ENCODE measurements around the gene NKD2. TPM values are rescaled to one million over a fixed set of nuclear protein-coding genes. Genes with fewer than 3 reads are reported as not detected.

The NKD2 gene
- total RNA-seq, 1 experiment from 2014 or later = 0.57 TPM

DNA sequence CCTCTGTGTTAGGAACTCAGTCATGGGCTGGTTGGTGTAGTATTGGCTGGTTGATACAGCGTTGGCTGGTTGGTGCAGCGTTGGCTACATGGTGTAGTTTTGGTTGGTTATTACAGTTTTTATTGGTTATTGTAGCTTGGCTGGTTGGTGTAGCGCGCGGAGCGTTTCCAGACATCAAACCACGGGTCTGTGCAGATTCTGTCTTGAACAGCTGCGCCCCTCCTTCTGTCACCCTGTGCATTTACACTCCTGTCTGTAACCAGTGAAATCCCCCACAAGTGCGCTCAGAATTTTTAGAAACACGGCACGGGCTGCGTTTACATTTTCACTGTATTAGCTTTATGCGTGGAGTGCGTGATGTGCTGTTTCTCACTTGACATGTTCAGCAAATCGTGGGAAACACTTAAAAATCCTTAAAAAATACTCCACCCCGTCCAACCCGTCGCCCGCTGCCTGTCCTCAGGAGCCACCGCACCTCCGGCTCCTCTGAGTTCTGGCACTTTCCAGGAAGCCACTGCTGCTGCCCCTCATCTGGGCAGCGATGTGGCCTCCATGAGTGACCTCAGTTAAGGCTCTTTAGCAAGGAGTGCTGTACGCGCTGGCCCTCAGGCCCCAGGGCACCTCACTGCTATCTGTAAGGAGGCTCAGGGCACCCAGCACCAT is 20.8 kb downstream of the NKD2 start:
- TF ChIP-seq, protein P1, sequence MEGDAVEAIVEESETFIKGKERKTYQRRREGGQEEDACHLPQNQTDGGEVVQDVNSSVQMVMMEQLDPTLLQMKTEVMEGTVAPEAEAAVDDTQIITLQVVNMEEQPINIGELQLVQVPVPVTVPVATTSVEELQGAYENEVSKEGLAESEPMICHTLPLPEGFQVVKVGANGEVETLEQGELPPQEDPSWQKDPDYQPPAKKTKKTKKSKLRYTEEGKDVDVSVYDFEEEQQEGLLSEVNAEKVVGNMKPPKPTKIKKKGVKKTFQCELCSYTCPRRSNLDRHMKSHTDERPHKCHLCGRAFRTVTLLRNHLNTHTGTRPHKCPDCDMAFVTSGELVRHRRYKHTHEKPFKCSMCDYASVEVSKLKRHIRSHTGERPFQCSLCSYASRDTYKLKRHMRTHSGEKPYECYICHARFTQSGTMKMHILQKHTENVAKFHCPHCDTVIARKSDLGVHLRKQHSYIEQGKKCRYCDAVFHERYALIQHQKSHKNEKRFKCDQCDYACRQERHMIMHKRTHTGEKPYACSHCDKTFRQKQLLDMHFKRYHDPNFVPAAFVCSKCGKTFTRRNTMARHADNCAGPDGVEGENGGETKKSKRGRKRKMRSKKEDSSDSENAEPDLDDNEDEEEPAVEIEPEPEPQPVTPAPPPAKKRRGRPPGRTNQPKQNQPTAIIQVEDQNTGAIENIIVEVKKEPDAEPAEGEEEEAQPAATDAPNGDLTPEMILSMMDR (conservative IDR thresholded peaks at IDR 0.05) = no peak
- TF ChIP-seq EZH2 (IDR thresholded peaks at IDR 0.05; ENCODE audit: low read depth) = no peak
- Histone ChIP-seq H3K4me3 (no peak overlapping the region), H3K27me3 (ENCODE audit: insufficient read depth, low read depth) (peaks cover 81% of the 10 kb centered on the region), H3K9me3 (ENCODE audit: insufficient read depth, low read depth) (no peaks in the 10 kb centered on the region), H3K27ac (no peak overlapping the region), H3K36me3 (ENCODE audit: low read depth) (no peaks in the 10 kb centered on the region), H3K79me2 (ENCODE audit: low read depth) (no peaks in the 10 kb centered on the region), H2AFZ (no peak overlapping the region), H3F3A (ENCODE audit: insufficient read depth, low read depth) (no peaks in the 10 kb centered on the region), H3K4me1 (replicated peaks; ENCODE audit: insufficient read depth) (no peaks in the 10 kb centered on the region), H4K20me1 (ENCODE audit: insufficient read depth) (0 out of 2 replicates have a peak, but pooled peaks cover 6% of the 10 kb centered on the region), H3K4me2 (no peak overlapping the region), H3K9me2 (ENCODE audit: insufficient read depth) (no peaks in the 10 kb centered on the region)
- DNase-seq = no peak
- intact Hi-C loops (cut with micrococcal nuclease; ENCODE audit: unreplicated experiment) = no loop called here
- POLR2A ChIA-PET (ENCODE audit: unreplicated experiment) = no interaction called here
- BruUV-seq (replicated peaks) = no TSS peak
- CTCF ChIA-PET = interaction anchor here (0.6 kb wide), 2 partner anchors 129 to 746 kb away, joined by 3 to 5 read pairs; no protein-coding TSS in a partner anchor

DNA sequence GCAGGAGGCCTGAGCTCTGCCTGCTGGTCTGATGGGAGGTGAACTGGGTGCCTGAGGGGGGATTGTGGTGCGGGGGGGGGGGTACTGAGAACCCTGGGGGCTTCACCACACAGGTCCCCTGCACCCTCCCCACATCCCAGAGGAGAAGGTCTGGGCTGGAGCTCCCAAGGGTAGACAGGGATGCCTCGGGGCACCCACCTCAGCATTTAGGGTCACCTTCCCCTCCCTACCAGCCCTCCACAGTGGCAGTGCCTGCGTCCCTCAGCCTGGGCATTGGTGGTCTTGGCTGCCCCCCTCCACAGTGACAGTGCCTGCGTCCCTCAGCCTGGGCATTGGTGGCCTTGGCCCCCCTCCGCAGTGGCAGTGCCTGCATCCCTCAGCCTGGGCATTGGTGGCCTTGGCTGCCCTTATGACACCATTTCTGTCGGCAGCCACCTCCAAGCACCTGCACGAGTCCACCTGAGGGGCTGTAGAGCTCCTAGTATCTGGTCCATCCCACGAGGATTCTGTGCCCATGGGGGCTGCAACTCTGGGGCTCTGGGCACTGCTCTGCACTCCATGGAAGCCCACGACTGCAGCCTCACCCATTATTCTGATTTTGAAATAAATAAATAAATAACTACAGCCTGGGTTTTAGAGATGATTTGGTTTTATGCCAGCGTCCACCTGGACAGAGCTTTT is 21.5 kb downstream of the NKD2 start:
- H3K4me3 ChIP-seq = no peak overlapping the region
- no peaks in the 10 kb centered on the region for H3K9me3 ChIP-seq (ENCODE audit: insufficient read depth, low read depth)
- H3K79me2 ChIP-seq (ENCODE audit: low read depth) = no peaks in the 10 kb centered on the region
- ChIA-PET POLR2A (ENCODE audit: unreplicated experiment) (no interaction called here), CTCF (no interaction called here)
- intact Hi-C loops (cut with micrococcal nuclease; ENCODE audit: unreplicated experiment) = no loop called here
- no peaks in the 10 kb centered on the region for H3K36me3 ChIP-seq (ENCODE audit: low read depth)
- no peaks in the 10 kb centered on the region for H3F3A ChIP-seq (ENCODE audit: insufficient read depth, low read depth)
- H3K9me2 ChIP-seq (ENCODE audit: insufficient read depth) = no peaks in the 10 kb centered on the region
- no peak for DNase-seq
- no peak overlapping the region for H2AFZ ChIP-seq
- TF ChIP-seq, protein P1 (conservative IDR thresholded peaks at IDR 0.05) = no peak
- H3K4me2 ChIP-seq = no peak overlapping the region
- H3K4me1 ChIP-seq (replicated peaks; ENCODE audit: insufficient read depth) = no peaks in the 10 kb centered on the region
- no TSS peak for BruUV-seq (replicated peaks)
- no peak overlapping the region for H3K27ac ChIP-seq
- peaks cover 86% of the 10 kb centered on the region for H3K27me3 ChIP-seq (ENCODE audit: insufficient read depth, low read depth)
- H4K20me1 ChIP-seq (ENCODE audit: insufficient read depth) = 0 out of 2 replicates have a peak, but pooled peaks cover 6% of the 10 kb centered on the region

DNA sequence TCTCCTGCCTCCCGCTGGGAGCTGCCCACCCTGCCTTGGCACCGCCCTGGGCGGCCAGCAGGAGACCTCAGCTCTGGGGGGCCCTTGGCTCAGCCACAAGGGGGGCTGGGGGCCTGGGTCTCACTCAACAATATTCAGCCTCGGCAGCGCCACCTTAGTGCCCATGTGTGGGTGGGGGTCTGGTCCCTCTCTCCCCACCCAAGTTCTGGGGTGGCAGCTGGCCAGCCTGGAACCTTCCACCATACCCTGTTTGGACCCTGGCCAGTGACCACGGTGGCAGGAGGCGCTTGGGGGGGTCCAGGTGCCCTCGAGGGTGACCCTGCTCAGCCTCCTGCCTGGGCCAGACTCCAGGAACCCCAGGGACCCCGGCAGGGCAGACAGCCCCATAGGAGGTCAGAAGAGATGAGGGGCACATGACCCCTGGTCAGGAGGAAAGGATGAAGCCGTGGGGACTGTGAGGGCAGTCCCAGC is 22.2 kb downstream of the NKD2 start:
- no peak for DNase-seq
- no peaks in the 10 kb centered on the region for H3K79me2 ChIP-seq (ENCODE audit: low read depth)
- intact Hi-C loops (cut with micrococcal nuclease; ENCODE audit: unreplicated experiment) = no loop called here
- 0 out of 2 replicates have a peak, but pooled peaks cover 6% of the 10 kb centered on the region for H4K20me1 ChIP-seq (ENCODE audit: insufficient read depth)
- H3K27me3 ChIP-seq (ENCODE audit: insufficient read depth, low read depth) = peaks cover 86% of the 10 kb centered on the region
- H3K4me2 ChIP-seq = no peak overlapping the region
- no peak overlapping the region for H3K4me3 ChIP-seq
- H3K27ac ChIP-seq = no peak overlapping the region
- H3F3A ChIP-seq (ENCODE audit: insufficient read depth, low read depth) = no peaks in the 10 kb centered on the region
- H3K4me1 ChIP-seq (replicated peaks; ENCODE audit: insufficient read depth) = no peaks in the 10 kb centered on the region
- H2AFZ ChIP-seq = no peak overlapping the region
- H3K9me2 ChIP-seq (ENCODE audit: insufficient read depth) = no peaks in the 10 kb centered on the region
- no peaks in the 10 kb centered on the region for H3K9me3 ChIP-seq (ENCODE audit: insufficient read depth, low read depth)
- no peaks in the 10 kb centered on the region for H3K36me3 ChIP-seq (ENCODE audit: low read depth)
- CTCF ChIA-PET = no interaction called here
- POLR2A ChIA-PET (ENCODE audit: unreplicated experiment) = no interaction called here
- no peak for TF ChIP-seq EZH2 (IDR thresholded peaks at IDR 0.05; ENCODE audit: low read depth)
- TF ChIP-seq, protein P1 (conservative IDR thresholded peaks at IDR 0.05) = no peak
- BruUV-seq (replicated peaks) = no TSS peak
